ENCODE results near the gene IZUMO1R.

GRCh38 chr11:94276943-94277342 lies 27.4 kb upstream of the IZUMO1R start:
- TF ChIP-seq EP300 (IDR thresholded peaks at IDR 0.05) (no peak), CTCF (IDR thresholded peaks at IDR 0.05) (no peak), POLR2A (IDR thresholded peaks at IDR 0.05) (no peak)
